ENCODE data around the gene LARGE1.

LARGE1 gene

GRCh38 chr22:33455036-33455435 lies 465.2 kb downstream of the LARGE1 start:
- DNase-seq: no peak

- DNase-seq: no peak
Observed at GRCh38 chr22:33451866-33452469, 468.3 kb downstream of the LARGE1 start.

- DNase-seq: no peak
Observed at GRCh38 chr22:33450756-33451155, 469.5 kb downstream of the LARGE1 start.

- DNase-seq: no peak
Observed at GRCh38 chr22:33447733-33448132, 472.5 kb downstream of the LARGE1 start.

GRCh38 chr22:33443683-33444082 lies 476.6 kb downstream of the LARGE1 start:
- DNase-seq: no peak

GRCh38 chr22:33440756-33441155 lies 479.5 kb downstream of the LARGE1 start:
- peak; percentile 40 for DNase-seq

- no peak for DNase-seq
Observed at GRCh38 chr22:33438273-33438672, 482.0 kb downstream of the LARGE1 start.

GRCh38 chr22:33431300-33431699 lies 489.0 kb downstream of the LARGE1 start:
- DNase-seq: no peak

- no peak for DNase-seq
Observed at GRCh38 chr22:33429281-33429680, 491.0 kb downstream of the LARGE1 start.

- DNase-seq: no peak
Observed at GRCh38 chr22:33427461-33427860, 492.8 kb downstream of the LARGE1 start.

- no peak for DNase-seq
Observed at GRCh38 chr22:33426451-33426850, 493.8 kb downstream of the LARGE1 start.

GRCh38 chr22:33421859-33422258 lies 498.4 kb downstream of the LARGE1 start:
- DNase-seq: no peak

GRCh38 chr22:33418484-33418883 lies 501.8 kb downstream of the LARGE1 start:
- no peak for DNase-seq

GRCh38 chr22:33415401-33415800 lies 504.9 kb downstream of the LARGE1 start:
- DNase-seq: no peak

GRCh38 chr22:33409079-33409478 lies 511.2 kb downstream of the LARGE1 start:
- DNase-seq: no peak

GRCh38 chr22:33405194-33405593 lies 515.1 kb downstream of the LARGE1 start:
- DNase-seq: no peak

GRCh38 chr22:33404723-33405122 lies 515.6 kb downstream of the LARGE1 start:
- no peak for DNase-seq

GRCh38 chr22:33402325-33402724 lies 518.0 kb downstream of the LARGE1 start:
- no peak for DNase-seq

- no peak for DNase-seq
Observed at GRCh38 chr22:33401291-33401690, 519.0 kb downstream of the LARGE1 start.

- no peak for DNase-seq
Observed at GRCh38 chr22:33400891-33401290, 519.4 kb downstream of the LARGE1 start.

GRCh38 chr22:33400061-33400840 lies 520.0 kb downstream of the LARGE1 start:
- no peak for DNase-seq

GRCh38 chr22:33397381-33397907 lies 522.8 kb downstream of the LARGE1 start:
- DNase-seq: no peak

- no peak for DNase-seq
Observed at GRCh38 chr22:33393432-33393831, 526.8 kb downstream of the LARGE1 start.

- DNase-seq: no peak
Observed at GRCh38 chr22:33391298-33391697, 529.0 kb downstream of the LARGE1 start.

All from femur (tissue), 1 donor.